HG02642 (cell line): Measurements from ENCODE around the gene PKN3.
"Not testable (repeated sequence)": the region's sequence is repeated elsewhere in the genome, so short reads cannot be mapped to it uniquely, and the experiment has no call there.

Source experiments
- ATAC-seq: cut with Tn5 transposase; IDR thresholded peaks from one replicate; pipeline ENCODE4 v1.9.1; 2021; ENCODE audit warnings: mild to moderate bottlenecking; ENCODE audit not compliant: unreplicated experiment, poor library complexity

PKN3 gene

DNA sequence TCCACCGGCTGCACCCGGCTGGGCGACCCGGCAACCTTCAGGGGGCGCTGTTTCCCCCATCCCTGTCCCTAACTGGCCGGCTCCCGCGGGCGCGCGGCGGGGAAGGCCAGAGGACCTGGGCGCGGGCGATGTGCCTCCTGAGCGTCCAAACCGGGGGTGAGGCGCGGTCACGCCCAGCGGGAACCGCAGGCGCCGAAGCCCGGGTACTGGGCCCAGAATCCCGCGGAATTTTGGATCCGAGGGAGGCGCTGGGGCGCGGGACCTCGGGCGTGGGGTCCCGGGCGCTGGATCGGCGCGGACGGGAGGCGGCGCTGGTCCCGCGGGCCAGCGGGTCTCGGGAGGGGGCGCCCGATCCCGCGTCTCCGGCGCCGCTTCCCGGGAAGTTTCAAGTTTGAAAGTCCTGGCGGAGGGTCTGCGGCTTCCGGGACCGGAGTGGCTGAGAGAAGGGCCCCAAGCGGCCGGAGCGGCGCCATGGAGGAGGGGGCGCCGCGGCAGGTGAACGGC, at the start of gene PKN3:
TSS of gene PKN3 (plus strand) at position 59 of the 504 bp plus-strand sequence. CDS start at position 472, 413 bp downstream.
- peak; percentile 83 for ATAC-seq

DNA sequence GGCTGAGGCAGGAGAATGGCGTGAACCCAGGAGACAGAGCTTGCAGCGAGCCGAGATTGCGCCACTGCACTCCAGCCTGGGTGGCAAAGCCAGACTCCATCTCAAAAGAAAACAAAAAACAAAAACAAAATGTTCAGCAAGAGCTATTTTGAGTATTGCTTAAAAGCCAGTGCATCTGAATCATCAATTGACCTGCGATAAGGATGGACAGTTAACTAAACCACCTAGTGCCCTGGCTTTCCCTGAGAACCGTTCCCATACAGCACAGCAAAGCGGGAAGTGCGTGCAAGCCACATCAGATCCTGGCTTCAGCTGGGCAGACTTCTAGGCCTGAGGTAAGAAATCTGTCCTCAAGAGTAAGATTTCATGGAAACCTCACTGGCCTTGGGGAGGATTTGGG, 48.4 kb upstream of the PKN3 start:
- ATAC-seq = no peak

GRCh38 chr9:128654481-128654880, 47.8 kb upstream of the PKN3 start:
- ATAC-seq = no peak

GRCh38 chr9:128656416-128657343, 45.6 kb upstream of the PKN3 start, which contains the start of gene DYNC2I2:
DYNC2I2 (minus strand) TSS chr9:128656847; CDS start chr9:128656726, 121 bp downstream.
- peak; percentile 79 for ATAC-seq

DNA sequence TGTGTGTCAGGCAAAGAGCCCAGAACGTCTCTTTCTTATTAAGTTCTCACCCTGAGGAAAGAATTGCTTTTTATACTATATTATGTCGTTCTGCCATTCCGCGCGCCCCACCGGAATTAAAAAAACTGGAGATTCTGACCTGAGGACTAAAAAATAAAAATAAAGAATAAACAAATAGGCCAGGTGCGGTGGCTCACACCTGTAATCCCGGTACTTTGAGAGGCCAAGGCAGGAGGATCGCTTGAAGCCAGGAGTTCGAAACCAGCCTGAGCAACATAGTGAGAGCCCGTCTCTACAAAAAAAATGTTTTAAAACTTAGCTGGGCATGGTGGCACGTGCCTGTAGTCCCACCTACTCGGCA, 45.0 kb upstream of the PKN3 start:
- no peak for ATAC-seq

GRCh38 chr9:128657796-128658195, 44.5 kb upstream of the PKN3 start:
- no peak for ATAC-seq

GRCh38 chr9:128666481-128666941, 35.8 kb upstream of the PKN3 start:
- not testable (repeated sequence) for ATAC-seq

DNA sequence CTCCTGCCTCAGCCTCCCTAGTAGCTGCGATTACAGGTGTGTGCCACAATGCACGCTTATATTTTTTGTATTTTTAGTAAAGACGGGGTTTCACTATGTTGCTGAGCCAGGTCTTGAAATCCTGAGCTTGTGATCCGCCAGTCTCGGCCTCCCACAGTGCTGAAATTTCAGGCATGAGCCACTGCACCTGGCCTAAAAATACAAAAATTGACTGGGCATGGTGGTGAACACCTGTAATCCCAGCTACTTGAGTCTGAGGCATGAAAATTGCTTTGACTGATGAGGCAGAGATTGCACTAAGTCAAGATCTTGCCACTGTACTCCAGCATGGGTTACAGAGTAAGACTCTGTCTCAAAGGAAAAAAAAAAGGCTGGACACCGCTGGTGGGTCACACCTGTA, 32.5 kb upstream of the PKN3 start:
- ATAC-seq = no peak

DNA sequence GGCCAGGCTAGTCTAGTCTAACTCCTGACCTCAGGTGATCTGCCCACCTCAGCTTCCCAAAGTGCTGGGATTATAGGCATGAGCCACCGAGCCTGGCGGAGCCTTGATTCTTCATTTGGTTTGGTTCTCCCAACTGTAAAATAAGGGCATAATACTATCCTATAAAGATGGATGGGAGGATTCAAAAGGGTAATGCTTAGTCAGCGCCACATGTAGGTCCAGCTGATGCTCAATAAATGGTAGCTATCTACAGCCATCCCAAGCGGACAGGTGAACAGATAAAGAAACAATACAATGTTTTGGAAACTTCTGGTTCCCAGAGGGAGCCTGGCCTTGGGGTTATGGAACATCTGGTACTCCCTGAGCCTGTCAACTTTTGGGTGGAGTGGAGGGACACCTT, 26.9 kb upstream of the PKN3 start:
- no peak for ATAC-seq

DNA sequence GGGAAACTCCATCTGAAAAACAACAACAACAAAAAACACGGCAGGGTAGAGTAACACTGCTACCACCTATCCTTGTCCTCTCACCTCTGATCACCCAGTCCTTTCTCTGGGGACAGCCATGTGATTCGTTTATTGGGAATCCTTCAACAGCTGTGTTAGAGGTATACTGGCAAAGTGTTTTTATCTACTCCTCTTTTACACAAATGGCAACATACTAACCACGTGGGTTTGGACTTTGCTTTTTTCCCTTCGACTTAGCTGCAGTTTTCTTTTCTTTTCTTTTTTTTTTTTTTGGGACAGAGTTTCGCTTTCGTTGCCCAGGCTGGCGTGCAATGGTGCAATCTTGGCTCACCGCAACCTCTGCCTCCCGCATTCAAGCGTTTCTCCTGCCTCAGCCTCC, 24.5 kb upstream of the PKN3 start:
- ATAC-seq = no peak

DNA sequence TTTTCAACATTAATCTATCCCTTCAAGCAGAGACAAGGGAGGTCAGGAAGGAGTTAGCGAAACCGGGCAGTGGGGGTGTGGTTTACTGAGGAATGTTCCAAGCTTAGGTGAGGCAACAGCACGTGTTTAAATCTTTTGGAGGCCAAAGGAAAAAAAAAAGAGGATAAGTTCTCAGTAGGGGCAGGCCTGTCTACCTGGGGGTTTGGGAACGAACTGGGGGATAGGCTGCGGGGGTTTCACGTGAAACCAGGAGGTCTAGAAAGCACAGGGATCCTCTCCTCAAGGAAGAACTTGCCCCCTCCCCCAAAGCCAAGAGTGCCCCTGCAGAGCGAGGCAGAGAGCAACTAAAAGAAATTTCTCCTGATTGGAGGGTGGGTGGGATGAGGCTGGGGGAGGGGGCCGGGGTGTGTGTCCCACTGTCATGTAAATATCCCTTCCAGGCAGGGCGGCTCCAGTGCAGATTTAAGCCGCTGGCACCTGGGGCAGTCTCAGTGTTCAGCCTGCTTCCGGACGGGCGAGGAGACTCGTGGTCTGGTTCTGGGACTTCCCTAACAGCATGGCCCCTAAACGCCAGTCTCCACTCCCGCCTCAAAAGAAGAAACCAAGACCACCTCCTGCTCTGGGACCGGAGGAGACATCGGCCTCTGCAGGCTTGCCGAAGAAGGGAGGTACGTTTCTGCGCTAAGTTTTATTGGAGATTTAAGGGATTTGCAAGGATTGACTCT, 18.8 kb upstream of the PKN3 start:
- ATAC-seq = peak; percentile 34

GRCh38 chr9:128684065-128684324, 18.3 kb upstream of the PKN3 start:
- ATAC-seq = no peak

GRCh38 chr9:128684325-128685199, 17.7 kb upstream of the PKN3 start:
- ATAC-seq = peak; percentile 30

DNA sequence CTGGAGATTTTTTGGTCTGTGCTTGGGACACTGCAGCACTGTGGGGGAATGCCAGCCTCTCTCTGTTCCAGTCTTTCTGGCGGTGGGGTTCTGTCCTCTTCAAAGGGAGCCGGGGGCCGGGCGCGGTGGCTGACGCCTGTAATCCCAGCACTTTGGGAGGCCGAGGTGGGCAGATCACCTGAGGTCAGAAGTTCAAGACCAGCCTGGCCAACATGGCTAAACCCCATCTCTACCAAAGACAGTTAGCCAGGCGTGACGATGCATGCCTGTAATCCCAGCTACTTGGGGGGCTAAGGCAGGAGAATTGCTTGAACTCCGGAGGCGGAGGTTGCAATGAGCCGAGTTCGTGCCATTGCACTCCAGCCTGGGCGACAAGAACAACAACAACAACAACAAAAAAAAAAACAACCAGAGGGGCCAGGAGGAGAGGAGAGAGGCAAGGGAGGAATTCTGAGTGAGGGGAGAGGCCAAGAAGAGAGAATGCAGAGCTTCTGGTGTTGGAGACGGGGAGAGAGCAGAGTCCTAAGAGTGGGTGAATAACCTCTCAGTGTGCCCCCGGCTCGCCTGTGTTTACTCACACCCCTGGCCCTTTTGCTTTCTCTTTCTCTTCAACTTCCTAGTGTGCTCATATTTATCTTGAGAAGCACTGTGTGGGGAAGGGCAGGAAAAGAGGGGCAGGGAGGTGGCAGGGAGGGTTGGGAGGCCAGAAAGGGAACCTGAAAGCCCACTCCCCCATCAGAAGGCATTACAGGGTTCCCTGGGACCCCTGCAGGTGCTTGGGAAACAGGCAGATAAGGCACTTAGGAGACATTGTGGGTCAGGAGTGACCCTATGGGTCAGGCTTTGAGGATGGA, 16.4 kb upstream of the PKN3 start:
- ATAC-seq = no peak

- no peak for ATAC-seq
Observed at GRCh38 chr9:128687453-128687852, 14.8 kb upstream of the PKN3 start.

- ATAC-seq = peak; percentile 76
Observed at GRCh38 chr9:128688501-128689292, 13.6 kb upstream of the PKN3 start, which contains the start of gene SET. SET (plus strand) TSS chr9:128689222; CDS start chr9:128689583, 361 bp downstream.

GRCh38 chr9:128689293-128689774, 13.0 kb upstream of the PKN3 start:
- ATAC-seq = peak; percentile 19
